HepG2 (cell line): Measurements from ENCODE around the gene ABCC3. TPM values are rescaled to one million over a fixed set of nuclear protein-coding genes. Genes with fewer than 3 reads are reported as not detected.

ENCODE experiments used
- ATAC-seq: fragments of 200-7000 bp; cut with Tn5 transposase; 3 replicates; pipeline ENCODE4 v1.9.1; 2020; ENCODE audit warnings: mild to moderate bottlenecking, moderate library complexity
- BruUV-seq: library from RNA; stranded (reverse); fragments of 400-500 nt; replicated peaks from 2 replicates; lab custom pipeline; 2021; lab: Mats Ljungman, UMichigan
- CTCF ChIA-PET: fragments of 300-600 bp; formaldehyde crosslinking; extraction: SDS; loops from one replicate; lab custom pipeline; 2021; ENCODE audit warnings: low total read pairs, inconsistent platforms, low intra/inter-chr PET ratio; lab: Yijun Ruan, JAX
- POLR2A ChIA-PET: fragments of 350-600 bp; sonication (Branson Sonifier 250); formaldehyde crosslinking; loops from one replicate; lab custom pipeline; 2020; ENCODE audit warnings: antibody characterized with exemption, inconsistent platforms; lab: Yijun Ruan, JAX
- DNase-seq: peaks from one replicate; pipeline ENCODE4 v3.0.0-alpha.2; 2015; ENCODE audit warnings: low spot score
- FAIRE-seq: peaks from 3 replicates; lab custom pipeline; 2011; peaks lifted over from hg19 to GRCh38; lab: Jason Lieb, UNC
- H2AFZ ChIP-seq: one replicate; pipeline ENCODE4 v1.6.1; 2011; ENCODE audit warnings: low read length, inconsistent platforms
- H3K27ac ChIP-seq: fragments of 300-600 bp; 3 replicates; pipeline ENCODE4 v1.8.0; 2011; ENCODE audit warnings: mixed run types, mild to moderate bottlenecking, mixed read lengths, low read length, inconsistent platforms; ENCODE audit not compliant: insufficient read depth; ENCODE audit errors: extremely low read length
- H3K27me3 ChIP-seq, 2 experiments: fragments of 200-600 bp in 1 of 2; 2 replicates in 1 of 2; 3 replicates in 1 of 2; pipeline versions ENCODE4 v1.6.0 to v1.8.0; 2011; ENCODE audit warnings: low read length in 2 of 2, mild to moderate bottlenecking in 2 of 2, moderate library complexity in 2 of 2, inconsistent platforms in 1 of 2; ENCODE audit not compliant: insufficient read depth in 2 of 2, control insufficient read depth in 1 of 2
- H3K36me3 ChIP-seq, 2 experiments: fragments of 200-600 bp in 1 of 2; replicated peaks in 1 of 2; 2 replicates in 1 of 2; 3 replicates in 1 of 2; pipeline versions ENCODE4 v1.5.1 to v1.8.0; 2011; ENCODE audit warnings: low read length in 2 of 2, inconsistent platforms in 1 of 2; ENCODE audit not compliant: insufficient read depth in 2 of 2, control insufficient read depth in 1 of 2
- H3K4me1 ChIP-seq: 2 replicates; pipeline ENCODE4 v1.5.1; 2012; ENCODE audit warnings: low read length, inconsistent platforms; ENCODE audit not compliant: insufficient read depth
- H3K4me2 ChIP-seq: 2 replicates; pipeline ENCODE4 v1.6.0; 2011; ENCODE audit warnings: low read depth, low read length, inconsistent platforms
- H3K4me3 ChIP-seq, 3 experiments: fragments of 200-600 bp in 1 of 3; sonication (generic), shearing (Covaris generic) in 1 of 3; replicated peaks in 1 of 3; 2 replicates each; pipeline ENCODE4 v1.5.1; 2011 to 2016; ENCODE audit warnings: low read length in 3 of 3, inconsistent platforms in 2 of 3, low read depth in 2 of 3, mild to moderate bottlenecking in 2 of 3, control low read depth in 1 of 3, mixed read lengths in 1 of 3; ENCODE audit not compliant: insufficient read depth in 1 of 3
- H3K79me2 ChIP-seq: one replicate; pipeline ENCODE4 v1.6.1; 2011; ENCODE audit warnings: low read length, inconsistent platforms; ENCODE audit not compliant: insufficient read depth
- H3K9ac ChIP-seq: 2 replicates; pipeline ENCODE4 v1.6.0; 2011; ENCODE audit warnings: mild to moderate bottlenecking, low read depth, low read length, inconsistent platforms; ENCODE audit not compliant: insufficient read depth
- H3K9me3 ChIP-seq: 2 replicates; pipeline ENCODE4 v1.5.1; 2012; ENCODE audit warnings: mild to moderate bottlenecking, low read length
- H4K20me1 ChIP-seq: 2 replicates; pipeline ENCODE4 v1.6.0; 2011; ENCODE audit warnings: inconsistent platforms, mild to moderate bottlenecking, low read length, moderate library complexity; ENCODE audit not compliant: insufficient read depth
- CBFB ChIP-seq: sonication (generic); formaldehyde crosslinking; IDR thresholded peaks from 2 replicates; pipeline ENCODE4 v1.4.0; 2020; ENCODE audit warnings: missing genetic modification reagents
- GABPB1 ChIP-seq: IDR thresholded peaks from 2 replicates; pipeline ENCODE4 v1.6.1; 2016; ENCODE audit warnings: mild to moderate bottlenecking, missing genetic modification reagents, moderate library complexity, missing compliant biosample characterization
- HIC2 ChIP-seq: sonication (generic); formaldehyde crosslinking; IDR thresholded peaks from 2 replicates; pipeline ENCODE4 v1.9.0; 2022; ENCODE audit warnings: low read depth, missing genetic modification reagents
- SNAI1 ChIP-seq: sonication (generic); formaldehyde crosslinking; IDR thresholded peaks from 2 replicates; pipeline ENCODE4 v1.5.0; 2020; ENCODE audit warnings: mild to moderate bottlenecking, missing genetic modification reagents, borderline replicate concordance
- ZNF335 ChIP-seq: sonication (generic); formaldehyde crosslinking; IDR thresholded peaks from 2 replicates; pipeline ENCODE4 v1.4.0; 2020; ENCODE audit warnings: missing genetic modification reagents
- ZNF660 ChIP-seq: sonication (generic); formaldehyde crosslinking; IDR thresholded peaks from 2 replicates; pipeline ENCODE4 v1.5.1; 2020; ENCODE audit warnings: mild to moderate bottlenecking, low read depth, missing genetic modification reagents, borderline replicate concordance
- ZSCAN20 ChIP-seq: sonication (generic); formaldehyde crosslinking; IDR thresholded peaks from 2 replicates; pipeline ENCODE4 v1.4.0; 2020; ENCODE audit warnings: missing genetic modification reagents, mild to moderate bottlenecking, borderline replicate concordance
- WGBS: methylation state at CpG from one replicate; pipeline ENCODE4 v1.1.6; 2017; ENCODE audit warnings: low lambda C conversion rate; 5-methylcytosine and 5-hydroxymethylcytosine counted together
- in situ Hi-C: cut with HindIII; loops from 2 replicates; pipeline ENCODE4 v1.10.0; 2017; ENCODE audit warnings: low pct_unique_long_range_greater_than_20kb; ENCODE audit not compliant: extremely low pct_ligation_motif_present
- intact Hi-C: fragments of 100-400 bp; cut with micrococcal nuclease; formaldehyde crosslinking; loops from one replicate; pipeline ENCODE4 v1.10.0; 2022; ENCODE audit not compliant: unreplicated experiment
- polyA plus RNA-seq, 8 experiments: library from polyadenylated mRNA; depleted of rRNA in 3 of 8; stranded (reverse) in 7 of 8; unstranded in 1 of 8; fragments of >200 nt; fragmentation: Illumina TruSeq in 4 of 8; extraction: Trizol in 4 of 8; gene quantifications; 2 replicates each; pipeline versions ENCODE4 v1.2.1 to v1.2.3, GENCODE V29; 2011 to 2016; ENCODE audit warnings: low read depth in 4 of 8, missing spikeins in 1 of 8, mixed read lengths in 1 of 8; ENCODE audit not compliant: insufficient read depth in 1 of 8
- total RNA-seq, 5 experiments: library from RNA; depleted of rRNA; stranded (reverse); fragments of >200 nt; fragmentation: Illumina TruSeq; extraction: Trizol; gene quantifications; 2 replicates each; pipeline ENCODE4 v1.2.3, GENCODE V29; 2016; ENCODE audit warnings: low read depth in 1 of 5
- TF ChIP-seq, protein P1 (sequence below): sonication (generic); formaldehyde crosslinking; IDR thresholded peaks from 2 replicates; pipeline ENCODE4 v1.8.1; 2023; ENCODE audit warnings: mild to moderate bottlenecking, inconsistent platforms, moderate library complexity, missing genetic modification reagents, borderline replicate concordance

Gene ABCC3
- total and polyA plus RNA-seq, 2 of the 13 experiments (the other 11 are each of a cell fraction or from before 2014, with no cell fraction given): 25.2 to 50.7 TPM

DNA sequence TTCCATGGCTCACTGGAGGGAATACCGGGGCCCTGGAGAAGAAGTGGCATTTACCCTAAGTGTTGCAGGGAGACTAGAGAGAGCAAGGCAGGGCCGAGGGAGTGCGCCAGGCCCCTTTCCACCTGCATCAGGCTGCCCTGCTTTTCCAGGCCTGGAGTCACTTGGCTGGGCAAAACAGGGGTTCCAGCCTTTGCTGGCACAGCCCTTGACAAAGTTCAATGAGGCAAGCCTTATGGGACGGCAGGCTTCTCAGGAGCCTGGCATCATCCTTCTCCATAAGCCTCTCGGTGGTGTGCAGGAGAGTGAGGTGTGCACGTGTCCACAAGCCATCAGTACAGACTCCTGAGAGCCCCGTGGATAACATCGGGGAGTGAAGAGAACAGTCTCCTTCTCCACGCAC, 47.1 kb upstream of the ABCC3 start (continued):
- TF ChIP-seq ZNF660: no peak
- no peak for TF ChIP-seq ZSCAN20 (CRISPR knock-in tag)
- no peak for TF ChIP-seq CBFB
- TF ChIP-seq GABPB1 (CRISPR knock-in tag): no peak
- TF ChIP-seq, protein P1, sequence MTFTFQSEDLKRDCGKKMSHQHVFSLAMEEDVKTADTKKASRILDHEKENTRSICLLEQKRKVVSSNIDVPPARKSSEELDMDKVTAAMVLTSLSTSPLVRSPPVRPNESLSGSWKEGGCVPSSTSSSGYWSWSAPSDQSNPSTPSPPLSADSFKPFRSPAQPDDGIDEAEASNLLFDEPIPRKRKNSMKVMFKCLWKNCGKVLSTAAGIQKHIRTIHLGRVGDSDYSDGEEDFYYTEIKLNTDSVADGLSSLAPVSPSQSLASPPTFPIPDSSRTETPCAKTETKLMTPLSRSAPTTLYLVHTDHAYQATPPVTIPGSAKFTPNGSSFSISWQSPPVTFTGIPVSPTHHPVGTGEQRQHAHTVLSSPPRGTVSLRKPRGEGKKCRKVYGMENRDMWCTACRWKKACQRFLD (CRISPR knock-in tag): no peak
- no peak for TF ChIP-seq HIC2 (CRISPR knock-in tag)

GRCh38 chr17:50588391-50589049, 46.2 kb upstream of the ABCC3 start:
- intact Hi-C loops (no loop called here), in situ Hi-C loops (no loop called here)
- DNase-seq (no peak), FAIRE-seq (no peak), ATAC-seq (peak; percentile 10; the same call in 1 of the 3 replicates)
- BruUV-seq: no TSS peak
- H3K4me2 ChIP-seq: no peak overlapping the region
- H4K20me1 ChIP-seq: no peaks in the 10 kb centered on the region; the same call in 1 of the 2 replicates
- H3K27me3 ChIP-seq: peaks cover 41 to 97% of the 10 kb centered on the region in 2 experiments
- H3K27ac ChIP-seq: no peak overlapping the region
- H3K9ac ChIP-seq: no peak overlapping the region
- H3K9me3 ChIP-seq: no peaks in the 10 kb centered on the region
- ChIA-PET POLR2A (no interaction called here), CTCF (no interaction called here)
- TF ChIP-seq SNAI1: no peak
- peak; percentile 80 for TF ChIP-seq ZNF335 (CRISPR knock-in tag)
- 14% methylated on average over 9 of the region's 18 CpGs for WGBS
- H3K36me3 ChIP-seq: no peaks in the 10 kb centered on the region
- no peak overlapping the region; a peak in 1 of 6 replicates for H3K4me3 ChIP-seq
- H3K4me1 ChIP-seq: peaks cover 27% of the 10 kb centered on the region
- H2AFZ ChIP-seq: no peak overlapping the region
- H3K79me2 ChIP-seq: no peaks in the 10 kb centered on the region
